Testis (tissue), 3 donors: ENCODE measurements around the gene KCNJ18. TPM values are rescaled to one million over a fixed set of nuclear protein-coding genes. Genes with fewer than 3 reads are reported as not detected.
"Not testable (repeated sequence)": the region's sequence is repeated elsewhere in the genome, so short reads cannot be mapped to it uniquely, and the experiment has no call there.

Experiments used
- DNase-seq: peaks from one replicate; pipeline ENCODE4 v3.0.0-alpha.2; 2019
- H3K27ac ChIP-seq, 2 donors: fragments of 200-600 bp; sonication (generic); one replicate each; pipeline ENCODE4 v1.5.1; 2019
- H3K27me3 ChIP-seq: fragments of 200-600 bp; sonication (generic); one replicate; pipeline ENCODE4 v1.5.1; 2019
- H3K36me3 ChIP-seq: fragments of 200-600 bp; sonication (generic); one replicate; pipeline ENCODE4 v1.5.1; 2017; ENCODE audit warnings: low read depth; ENCODE audit errors: missing control alignments
- H3K4me1 ChIP-seq: fragments of 200-600 bp; sonication (generic); one replicate; pipeline ENCODE4 v1.5.1; 2019
- H3K4me3 ChIP-seq, 2 donors: fragments of 200-600 bp; sonication (generic); one replicate each; pipeline ENCODE4 v1.5.1; 2017 to 2019
- H3K9me3 ChIP-seq: fragments of 200-600 bp; sonication (generic); one replicate; pipeline ENCODE4 v1.5.1; 2017
- CTCF ChIP-seq, 3 experiments: fragments of 450-650 bp in 2 of 3; fragments of 200-600 bp in 1 of 3; sonication (generic) in 1 of 3; IDR thresholded peaks; one replicate each; pipeline ENCODE4 v1.5.1; 2016 to 2019; ENCODE audit warnings: antibody characterized with exemption in 3 of 3, mild to moderate bottlenecking in 2 of 3, moderate library complexity in 1 of 3
- POLR2A ChIP-seq: fragments of 450-650 bp; IDR thresholded peaks from one replicate; pipeline ENCODE4 v1.6.1; 2017; ENCODE audit warnings: antibody characterized with exemption, mild to moderate bottlenecking, moderate library complexity
- WGBS, 2 donors: methylation state at CpG; one replicate each; pipeline ENCODE4 v1.1.5; 2018; 5-methylcytosine and 5-hydroxymethylcytosine counted together
- intact Hi-C: fragments of 100-400 bp; cut with DNase I; formaldehyde crosslinking; loops from one replicate; pipeline ENCODE4 v1.15.1; 2023; ENCODE audit warnings: low total_unique reads
- polyA plus RNA-seq: library from polyadenylated mRNA; stranded (reverse); fragments of 350-450 nt; fragmentation: Illumina TruSeq; extraction: RNeasy Lipid Tissue Mini Kit (QIAGEN cat#74804); gene quantifications from one replicate; pipeline ENCODE4 v1.2.3, GENCODE V29; 2014; ENCODE audit warnings: low read depth, low replicate concordance; ENCODE audit not compliant: insufficient read depth
- total RNA-seq, 2 donors: library from RNA; depleted of rRNA; stranded (reverse); fragments of >200 nt; gene quantifications; one replicate each; pipeline ENCODE4 v1.2.3, GENCODE V29; 2016

The KCNJ18 gene
- total and polyA plus RNA-seq, 3 donors from 2014 or later = 0.55 to 1.0 (median 0.68) TPM

GRCh38 chr17:21683142-21683712, 9.1 kb upstream of the KCNJ18 start:
- H3K9me3 ChIP-seq, H3K27me3 ChIP-seq, DNase-seq, H3K36me3 ChIP-seq, H3K27ac ChIP-seq, H3K4me1 ChIP-seq, intact Hi-C loops, H3K4me3 ChIP-seq: not testable (repeated sequence)
- WGBS, 2 donors = 55 to 57% methylated on average over 6 to 14 of the region's 46 CpGs

GRCh38 chr17:21683897-21684296, 8.4 kb upstream of the KCNJ18 start:
- H3K4me1 ChIP-seq, H3K36me3 ChIP-seq, H3K27ac ChIP-seq, intact Hi-C loops, DNase-seq, H3K4me3 ChIP-seq, H3K27me3 ChIP-seq, H3K9me3 ChIP-seq: not testable (repeated sequence)
- WGBS, 2 donors = 34 to 67% methylated on average over 13 to 17 of the region's 18 CpGs

- H3K4me1 ChIP-seq, H3K27me3 ChIP-seq, H3K9me3 ChIP-seq, H3K36me3 ChIP-seq, H3K4me3 ChIP-seq, intact Hi-C loops, H3K27ac ChIP-seq, DNase-seq: not testable (repeated sequence)
- WGBS, 2 donors = 82% methylated on average over 26 of the region's 33 CpGs; no CpG with 5 or more reads in 1 of the 2 donors
These were observed 7.9 kb upstream of the KCNJ18 start for GRCh38 chr17:21684384-21684783.

- H3K27me3 ChIP-seq, H3K4me3 ChIP-seq, DNase-seq, H3K4me1 ChIP-seq, H3K9me3 ChIP-seq, H3K27ac ChIP-seq, H3K36me3 ChIP-seq, intact Hi-C loops: not testable (repeated sequence)
- WGBS, 2 donors = 60 to 77% methylated on average over 2 to 42 of the region's 42 CpGs
These were observed 7.1 kb upstream of the KCNJ18 start for GRCh38 chr17:21685061-21685795.

GRCh38 chr17:21686165-21687015, 5.9 kb upstream of the KCNJ18 start:
- Histone ChIP-seq H3K27me3 (no peaks in the 10 kb centered on the region), H3K4me1 (no peaks in the 10 kb centered on the region), H3K36me3 (no peaks in the 10 kb centered on the region), H3K4me3 (no peak overlapping the region), H3K9me3 (no peaks in the 10 kb centered on the region), H3K27ac (no peak overlapping the region)
- no peak for DNase-seq
- TF ChIP-seq POLR2A = no peak
- TF ChIP-seq CTCF (IDR thresholded peaks at IDR 0.05) = no peak
- intact Hi-C loops = no loop called here
- WGBS, 2 donors = 59 to 64% methylated on average over 23 of the region's 23 CpGs

GRCh38 chr17:21687136-21687953, 5.0 kb upstream of the KCNJ18 start:
- no peaks in the 10 kb centered on the region for H3K27me3 ChIP-seq
- H3K4me1 ChIP-seq = no peaks in the 10 kb centered on the region
- WGBS, 2 donors = 76 to 84% methylated on average over 19 of the region's 19 CpGs
- no peak overlapping the region for H3K27ac ChIP-seq
- H3K4me3 ChIP-seq = no peak overlapping the region
- no peaks in the 10 kb centered on the region for H3K9me3 ChIP-seq
- no peaks in the 10 kb centered on the region for H3K36me3 ChIP-seq
- DNase-seq = no peak
- intact Hi-C loops = no loop called here
- TF ChIP-seq CTCF (IDR thresholded peaks at IDR 0.05) = no peak
- TF ChIP-seq POLR2A = no peak
